Heart right ventricle (tissue), 16 donors: ENCODE data around the gene C2CD4C. TPM values are rescaled to one million over a fixed set of nuclear protein-coding genes. Genes with fewer than 3 reads are reported as not detected.

ENCODE experiments used
- ATAC-seq, 8 donors: fragments of 200-7000 bp; cut with Tn5 transposase; one replicate each; pipeline ENCODE4 v1.9.1; 2020; ENCODE audit warnings: mild to moderate bottlenecking in 8 of 8, moderate library complexity in 8 of 8, moderate number of reproducible peaks in 1 of 8
- DNase-seq, 2 donors: peaks; one replicate each; pipeline ENCODE4 v3.0.0-alpha.2; 2020
- H3K27ac ChIP-seq, 10 donors: fragments of 200-600 bp; sonication (generic) in 2 of 10; one replicate each; pipeline versions ENCODE4 v1.5.0 to v1.8.0; 2020 to 2022; ENCODE audit warnings: mild to moderate bottlenecking in 3 of 10
- H3K27me3 ChIP-seq, 7 donors: fragments of 200-600 bp; one replicate each; pipeline ENCODE4 v1.8.0; 2021 to 2022; ENCODE audit warnings: mild to moderate bottlenecking in 2 of 7
- H3K36me3 ChIP-seq, 9 donors: fragments of 200-600 bp; sonication (generic) in 1 of 9; one replicate each; pipeline versions ENCODE4 v1.5.0 to v1.8.0; 2020 to 2022; ENCODE audit warnings: mild to moderate bottlenecking in 2 of 9
- H3K4me1 ChIP-seq, 9 donors: fragments of 200-600 bp; sonication (generic) in 1 of 9; one replicate each; pipeline versions ENCODE4 v1.5.0 to v1.8.0; 2020 to 2022; ENCODE audit warnings: mild to moderate bottlenecking in 4 of 9
- H3K4me3 ChIP-seq, 10 donors: fragments of 200-600 bp; sonication (generic) in 2 of 10; one replicate each; pipeline versions ENCODE4 v1.5.0 to v1.8.0; 2020 to 2022; ENCODE audit warnings: mild to moderate bottlenecking in 7 of 10, moderate library complexity in 2 of 10
- H3K9me3 ChIP-seq, 11 donors: fragments of 200-600 bp in 10 of 11; sonication (generic) in 2 of 11; one replicate each; pipeline versions ENCODE4 v1.5.0 to v1.8.0; 2013 to 2022; ENCODE audit warnings: mild to moderate bottlenecking in 2 of 11, control low read depth in 1 of 11, moderate library complexity in 1 of 11
- WGBS, 2 donors: extraction: QIAGEN DNeasy Blood & Tissue Kit; methylation state at CpG; one replicate each; pipeline ENCODE4 v1.1.7; 2013; ENCODE audit warnings: inconsistent platforms in 1 of 2; 5-methylcytosine and 5-hydroxymethylcytosine counted together
- intact Hi-C, 10 donors: fragments of 100-400 bp; cut with DNase I; formaldehyde crosslinking; loops; one replicate each; pipeline versions ENCODE4 v1.11.1 to v1.14.2; 2022
- polyA plus RNA-seq, 2 donors: library from polyadenylated mRNA; stranded (reverse); fragments of 200-250 nt; gene quantifications; one replicate each; pipeline ENCODE4 v1.2.3, GENCODE V29; 2013
- total RNA-seq, 10 donors: library from RNA; stranded (reverse); fragmentation: NEBNext Ultra II Directional in 3 of 10; extraction: Animal tissue kit (Norgen Biotek cat#: 25700) in 3 of 10; gene quantifications; one replicate each; pipeline versions ENCODE4 v1.2.1 to v1.2.4, GENCODE V29; 2021 to 2023
- TF ChIP-seq, protein P1 (sequence below), 9 donors: fragments of 200-600 bp; sonication (generic) in 2 of 9; IDR thresholded peaks; one replicate each; pipeline versions ENCODE4 v1.5.0 to v1.8.0; 2021 to 2022; ENCODE audit warnings: antibody characterized with exemption in 9 of 9, mild to moderate bottlenecking in 5 of 9, moderate library complexity in 1 of 9
- donor health status: Arrhythmogenic right ventricular cardiomyopathy.
- donor health status: ischemic (EF 13 %, LVEDD 7.1; RV severe dilation, severe dysfunction).
- donor health status: healthy with polysubstance abuse.
- donor health status: DM: no; HTN: yes; CAD: no.
- donor health status: DM: no; HTN: no; CAD: no.
- donor health status: ischemic (EF 25% LVEDD 6.9; RV normal size, moderate dysfunction).
- donor health status: ischemic (EF 25% LVEDD 5.7; RV mildly dilated, moderate dysfunction).
- donor health status: healthy.
- donor health status: DM: yes; HTN: yes; CAD: no.
- donor health status: Ischemic cardiomyopathy.
- donor health status: ischemic (EF 35%, LVEDD 5.7; RV mildly dilated, moderate dysfunction).
- donor health status: nonischemic (EF 11% LVEDD 7.7; RV severe dilation, severe dysfunction).
- donor health status: DM: yes; HTN: yes; CAD: no.
- donor health status: PGD.
- donor health status: ischemic (EF 29% LVEDD 5.4; RV normal size, mild dysfunction).
- donor health status: nonischemic (EF 23%, LVEDD 6.1; RV moderate dilation, normal function).

Gene C2CD4C
- total and polyA plus RNA-seq, 12 donors, result 0.26 to 2.2 (median 0.79) TPM

DNA sequence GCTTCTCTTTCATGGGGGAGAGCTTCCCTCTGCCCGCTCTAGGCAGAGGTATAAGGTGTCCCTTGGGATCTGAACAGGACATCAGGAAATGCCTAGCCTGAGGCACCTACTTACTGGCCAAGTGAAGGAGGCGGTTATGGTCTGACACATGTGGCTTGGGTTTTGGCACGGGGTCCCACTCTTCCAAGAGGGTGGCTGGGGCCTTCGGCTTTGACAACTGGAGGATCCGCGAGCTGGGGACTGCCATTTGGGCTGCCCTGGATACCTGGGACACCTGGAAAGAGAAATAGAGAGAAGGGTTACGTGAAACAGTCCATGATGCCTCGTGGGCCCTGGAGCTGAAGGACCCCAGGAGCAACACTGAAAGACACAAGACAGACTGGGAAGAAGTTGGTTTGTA, 42.0 kb downstream of the C2CD4C start:
- Histone ChIP-seq H3K27me3 (peaks cover 0 to 50% (median 5%) of the 10 kb centered on the region in 7 donors), H3K27ac (no peak overlapping the region), H3K36me3 (no peaks in the 10 kb centered on the region), H3K9me3 (no peaks in the 10 kb centered on the region), H3K4me1 (peaks cover 0 to 7% (median 5%) of the 10 kb centered on the region in 9 donors), H3K4me3 (no peak overlapping the region)
- ATAC-seq (no peak), DNase-seq (no peak)
- 92 to 93% methylated on average over 8 of the region's 8 CpGs for WGBS, 2 donors
- intact Hi-C loops, result no loop called here
- TF ChIP-seq, protein P1, sequence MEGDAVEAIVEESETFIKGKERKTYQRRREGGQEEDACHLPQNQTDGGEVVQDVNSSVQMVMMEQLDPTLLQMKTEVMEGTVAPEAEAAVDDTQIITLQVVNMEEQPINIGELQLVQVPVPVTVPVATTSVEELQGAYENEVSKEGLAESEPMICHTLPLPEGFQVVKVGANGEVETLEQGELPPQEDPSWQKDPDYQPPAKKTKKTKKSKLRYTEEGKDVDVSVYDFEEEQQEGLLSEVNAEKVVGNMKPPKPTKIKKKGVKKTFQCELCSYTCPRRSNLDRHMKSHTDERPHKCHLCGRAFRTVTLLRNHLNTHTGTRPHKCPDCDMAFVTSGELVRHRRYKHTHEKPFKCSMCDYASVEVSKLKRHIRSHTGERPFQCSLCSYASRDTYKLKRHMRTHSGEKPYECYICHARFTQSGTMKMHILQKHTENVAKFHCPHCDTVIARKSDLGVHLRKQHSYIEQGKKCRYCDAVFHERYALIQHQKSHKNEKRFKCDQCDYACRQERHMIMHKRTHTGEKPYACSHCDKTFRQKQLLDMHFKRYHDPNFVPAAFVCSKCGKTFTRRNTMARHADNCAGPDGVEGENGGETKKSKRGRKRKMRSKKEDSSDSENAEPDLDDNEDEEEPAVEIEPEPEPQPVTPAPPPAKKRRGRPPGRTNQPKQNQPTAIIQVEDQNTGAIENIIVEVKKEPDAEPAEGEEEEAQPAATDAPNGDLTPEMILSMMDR (IDR thresholded peaks at IDR 0.05), result no peak

DNA sequence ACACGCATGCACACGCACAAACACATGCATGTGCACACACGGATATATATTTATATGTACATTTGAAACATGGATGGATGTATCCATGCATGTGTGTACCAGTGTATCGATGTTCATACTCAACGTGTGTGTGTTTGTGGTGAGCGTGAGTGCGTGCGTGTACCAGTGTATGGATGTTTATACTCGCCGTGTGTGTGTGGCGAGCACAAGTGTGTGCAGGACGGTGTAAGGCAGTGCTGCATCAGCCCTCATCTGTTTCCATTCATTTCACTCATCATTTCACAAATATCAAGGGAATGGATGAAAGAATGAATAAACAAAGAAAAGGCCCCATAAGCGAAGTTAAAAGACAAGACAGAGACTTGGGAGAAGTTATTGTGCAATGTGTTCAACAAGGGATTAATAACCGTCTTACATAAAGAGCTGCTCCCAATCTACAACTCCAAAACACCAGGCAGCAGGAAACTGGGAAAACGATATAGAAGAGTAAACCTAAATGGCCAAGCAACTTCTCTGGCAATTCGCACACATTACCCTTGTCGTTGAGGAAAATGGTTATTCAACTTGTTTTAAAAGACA, 42.7 kb downstream of the C2CD4C start:
- H3K4me1 ChIP-seq, result peaks cover 0 to under 1% (median 0%) of the 10 kb centered on the region in 9 donors
- DNase-seq (no peak), ATAC-seq (no peak)
- H3K27ac ChIP-seq, result no peak overlapping the region
- H3K4me3 ChIP-seq, result no peak overlapping the region
- intact Hi-C loops, result no loop called here
- H3K27me3 ChIP-seq, result peaks cover 0 to 45% (median 5%) of the 10 kb centered on the region in 7 donors
- no peaks in the 10 kb centered on the region for H3K36me3 ChIP-seq
- no peaks in the 10 kb centered on the region for H3K9me3 ChIP-seq
- TF ChIP-seq, protein P1 (IDR thresholded peaks at IDR 0.05), result no peak
- 92 to 93% methylated on average over 17 of the region's 17 CpGs for WGBS, 2 donors

DNA sequence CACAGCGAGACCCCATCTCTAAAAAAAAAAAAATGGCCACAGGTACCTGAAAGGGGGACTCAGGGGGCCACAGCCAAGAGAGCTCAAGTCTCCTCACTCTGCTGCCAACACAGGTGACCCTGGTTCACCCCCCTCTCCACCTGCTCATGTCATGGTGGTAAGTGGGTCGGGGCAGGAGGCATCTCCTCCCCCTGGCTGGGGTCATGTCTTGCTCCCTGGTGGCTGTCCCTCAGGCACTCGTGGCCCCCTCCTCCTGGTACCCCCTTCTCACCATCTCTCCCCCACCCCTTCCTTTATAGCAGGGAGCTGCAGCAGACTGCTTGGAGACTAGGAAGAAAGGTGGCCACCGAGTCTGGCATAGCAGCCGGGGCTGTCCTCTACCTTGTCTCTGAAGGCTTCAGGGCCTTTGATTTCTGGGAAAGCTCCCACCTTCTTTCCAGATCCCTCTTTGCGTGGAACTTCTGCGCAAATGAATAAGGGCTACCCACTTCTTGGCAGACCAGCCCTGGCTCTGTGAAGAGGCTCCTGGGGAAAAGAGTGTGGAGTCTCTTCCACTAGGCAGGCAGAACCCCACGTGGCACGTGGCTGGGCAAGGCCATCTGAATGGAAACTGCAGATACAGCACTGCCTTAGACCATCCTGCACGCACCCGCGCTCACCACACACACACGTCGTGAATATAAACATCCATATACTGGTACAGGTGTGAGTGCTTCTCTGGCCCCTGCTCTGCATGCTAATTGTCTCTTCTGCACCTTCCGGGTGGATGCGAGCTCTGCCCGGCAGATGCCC, 44.3 kb downstream of the C2CD4C start:
- TF ChIP-seq, protein P1 (IDR thresholded peaks at IDR 0.05), result no peak
- DNase-seq (no peak), ATAC-seq (no peak)
- no peaks in the 10 kb centered on the region for H3K36me3 ChIP-seq
- H3K27me3 ChIP-seq, result peaks cover 0 to 37% (median 0%) of the 10 kb centered on the region in 7 donors
- H3K9me3 ChIP-seq, result no peaks in the 10 kb centered on the region
- WGBS, 2 donors, result 73 to 75% methylated on average over 17 of the region's 17 CpGs
- intact Hi-C loops, result no loop called here
- H3K4me3 ChIP-seq, result no peak overlapping the region
- H3K27ac ChIP-seq, result no peak overlapping the region
- no peaks in the 10 kb centered on the region for H3K4me1 ChIP-seq

DNA sequence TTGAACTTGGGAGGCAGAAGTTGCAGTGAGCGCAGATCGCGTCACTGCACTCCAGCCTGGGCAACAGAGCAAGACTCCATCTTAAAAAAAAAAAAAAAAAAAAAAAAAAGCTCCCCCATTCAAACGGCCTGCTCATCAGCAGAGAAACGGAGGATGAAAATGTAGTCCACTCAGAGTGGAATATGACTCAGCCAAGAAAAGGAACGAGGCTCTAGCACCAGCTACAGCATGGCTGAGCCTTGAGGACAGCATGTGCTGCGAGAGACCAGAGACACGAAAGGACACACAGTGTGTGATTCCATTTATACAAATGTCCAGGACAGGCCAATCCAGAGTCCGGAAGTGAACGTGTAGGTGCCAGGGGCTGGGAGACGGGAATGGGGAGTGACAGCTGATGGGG, 46.3 kb downstream of the C2CD4C start:
- Histone ChIP-seq H3K36me3 (no peaks in the 10 kb centered on the region), H3K27me3 (peaks cover 0 to 49% (median 9%) of the 10 kb centered on the region in 7 donors), H3K4me3 (no peak overlapping the region), H3K4me1 (peaks cover 0 to 6% (median 0%) of the 10 kb centered on the region in 9 donors), H3K9me3 (no peaks in the 10 kb centered on the region), H3K27ac (no peak overlapping the region)
- intact Hi-C loops, result no loop called here
- 80 to 87% methylated on average over 11 of the region's 11 CpGs for WGBS, 2 donors
- TF ChIP-seq, protein P1 (IDR thresholded peaks at IDR 0.05), result no peak
- DNase-seq (no peak), ATAC-seq (no peak)
